ENCODE measurements around the gene MERTK. TPM values are rescaled to one million over a fixed set of nuclear protein-coding genes. Genes with fewer than 3 reads are reported as not detected.

The MERTK gene
- total and polyA plus RNA-seq, 2 of the 13 experiments (the other 11 are each of a cell fraction or from before 2014, with no cell fraction given), result 37.3 to 44.7 TPM

DNA sequence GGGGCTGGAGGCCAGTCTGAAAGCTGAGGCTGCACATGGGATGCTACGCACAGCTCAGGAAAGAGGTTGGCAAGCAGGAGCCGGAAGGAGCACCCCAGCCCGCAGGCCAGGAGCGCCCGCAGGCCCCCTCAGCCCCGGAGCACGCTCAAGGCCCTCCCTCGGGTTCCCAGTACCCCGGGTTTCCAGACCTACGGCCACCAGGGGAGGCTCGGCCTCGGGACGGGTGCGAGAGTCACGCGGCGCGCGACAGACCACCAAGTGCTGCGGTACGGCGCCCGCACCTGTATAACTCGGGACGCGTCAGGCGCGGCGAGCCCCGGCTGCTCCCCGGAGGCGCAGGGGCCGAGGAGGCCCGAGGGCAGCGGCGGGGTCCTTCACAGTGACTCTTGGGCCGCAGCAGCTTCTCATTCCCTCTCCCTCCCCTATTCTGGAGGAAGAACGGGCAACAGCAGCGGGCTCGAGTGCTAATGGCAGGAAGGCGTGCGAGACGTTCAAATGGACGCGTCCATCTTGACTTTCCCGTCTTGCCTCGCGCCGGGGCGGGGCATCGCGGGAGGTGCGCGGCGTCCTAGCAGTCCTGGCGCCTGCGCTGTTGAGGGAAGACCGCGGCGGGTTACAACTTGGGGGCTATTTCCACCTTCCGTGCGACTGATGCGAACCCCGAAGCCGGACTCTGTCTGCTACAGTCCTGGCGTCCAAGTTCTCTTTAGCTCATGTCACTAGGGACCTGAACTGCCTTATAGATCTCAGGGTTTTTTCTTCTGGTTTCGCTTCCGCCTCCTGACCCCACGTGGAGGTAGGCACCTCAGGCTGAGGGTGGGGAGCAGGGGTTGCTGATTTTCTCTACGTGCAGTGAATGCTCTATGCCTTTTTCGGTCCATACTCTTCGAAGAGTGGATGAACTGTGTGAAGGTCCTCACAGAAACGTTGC lies 14.5 kb upstream of the MERTK start, which contains the start of gene ANAPC1 (continued):
- TF ChIP-seq, protein P1, sequence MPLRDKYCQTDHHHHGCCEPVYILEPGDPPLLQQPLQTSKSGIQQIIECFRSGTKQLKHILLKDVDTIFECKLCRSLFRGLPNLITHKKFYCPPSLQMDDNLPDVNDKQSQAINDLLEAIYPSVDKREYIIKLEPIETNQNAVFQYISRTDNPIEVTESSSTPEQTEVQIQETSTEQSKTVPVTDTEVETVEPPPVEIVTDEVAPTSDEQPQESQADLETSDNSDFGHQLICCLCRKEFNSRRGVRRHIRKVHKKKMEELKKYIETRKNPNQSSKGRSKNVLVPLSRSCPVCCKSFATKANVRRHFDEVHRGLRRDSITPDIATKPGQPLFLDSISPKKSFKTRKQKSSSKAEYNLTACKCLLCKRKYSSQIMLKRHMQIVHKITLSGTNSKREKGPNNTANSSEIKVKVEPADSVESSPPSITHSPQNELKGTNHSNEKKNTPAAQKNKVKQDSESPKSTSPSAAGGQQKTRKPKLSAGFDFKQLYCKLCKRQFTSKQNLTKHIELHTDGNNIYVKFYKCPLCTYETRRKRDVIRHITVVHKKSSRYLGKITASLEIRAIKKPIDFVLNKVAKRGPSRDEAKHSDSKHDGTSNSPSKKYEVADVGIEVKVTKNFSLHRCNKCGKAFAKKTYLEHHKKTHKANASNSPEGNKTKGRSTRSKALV (CRISPR knock-in tag; IDR thresholded peaks at IDR 0.05), result peak; percentile 80
- TF ChIP-seq STAT5B (CRISPR knock-in tag; IDR thresholded peaks at IDR 0.05) (no peak), ZMYM2 (CRISPR knock-in tag; IDR thresholded peaks at IDR 0.05) (no peak), ARID2 (CRISPR knock-in tag; IDR thresholded peaks at IDR 0.05; ENCODE audit: borderline replicate concordance) (no peak; the same call in 1 of the 2 replicates), ZSCAN25 (CRISPR knock-in tag; IDR thresholded peaks at IDR 0.05) (peak; percentile 19; the same call in 1 of the 2 replicates), MEIS1 (CRISPR knock-in tag; IDR thresholded peaks at IDR 0.05; ENCODE audit: borderline replicate concordance) (peak; percentile 81; the same call in 1 of the 2 replicates), ZFX (CRISPR knock-in tag; IDR thresholded peaks at IDR 0.05; ENCODE audit: low read depth) (peak; percentile 98), ZNF713 (CRISPR knock-in tag; IDR thresholded peaks at IDR 0.05) (no peak; the same call in 1 of the 2 replicates)
- TF ChIP-seq, protein P2, sequence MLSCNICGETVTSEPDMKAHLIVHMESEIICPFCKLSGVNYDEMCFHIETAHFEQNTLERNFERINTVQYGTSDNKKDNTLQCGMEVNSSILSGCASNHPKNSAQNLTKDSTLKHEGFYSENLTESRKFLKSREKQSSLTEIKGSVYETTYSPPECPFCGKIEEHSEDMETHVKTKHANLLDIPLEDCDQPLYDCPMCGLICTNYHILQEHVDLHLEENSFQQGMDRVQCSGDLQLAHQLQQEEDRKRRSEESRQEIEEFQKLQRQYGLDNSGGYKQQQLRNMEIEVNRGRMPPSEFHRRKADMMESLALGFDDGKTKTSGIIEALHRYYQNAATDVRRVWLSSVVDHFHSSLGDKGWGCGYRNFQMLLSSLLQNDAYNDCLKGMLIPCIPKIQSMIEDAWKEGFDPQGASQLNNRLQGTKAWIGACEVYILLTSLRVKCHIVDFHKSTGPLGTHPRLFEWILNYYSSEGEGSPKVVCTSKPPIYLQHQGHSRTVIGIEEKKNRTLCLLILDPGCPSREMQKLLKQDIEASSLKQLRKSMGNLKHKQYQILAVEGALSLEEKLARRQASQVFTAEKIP (CRISPR knock-in tag; IDR thresholded peaks at IDR 0.05; ENCODE audit: borderline replicate concordance), result no peak
- TF ChIP-seq, protein P3, sequence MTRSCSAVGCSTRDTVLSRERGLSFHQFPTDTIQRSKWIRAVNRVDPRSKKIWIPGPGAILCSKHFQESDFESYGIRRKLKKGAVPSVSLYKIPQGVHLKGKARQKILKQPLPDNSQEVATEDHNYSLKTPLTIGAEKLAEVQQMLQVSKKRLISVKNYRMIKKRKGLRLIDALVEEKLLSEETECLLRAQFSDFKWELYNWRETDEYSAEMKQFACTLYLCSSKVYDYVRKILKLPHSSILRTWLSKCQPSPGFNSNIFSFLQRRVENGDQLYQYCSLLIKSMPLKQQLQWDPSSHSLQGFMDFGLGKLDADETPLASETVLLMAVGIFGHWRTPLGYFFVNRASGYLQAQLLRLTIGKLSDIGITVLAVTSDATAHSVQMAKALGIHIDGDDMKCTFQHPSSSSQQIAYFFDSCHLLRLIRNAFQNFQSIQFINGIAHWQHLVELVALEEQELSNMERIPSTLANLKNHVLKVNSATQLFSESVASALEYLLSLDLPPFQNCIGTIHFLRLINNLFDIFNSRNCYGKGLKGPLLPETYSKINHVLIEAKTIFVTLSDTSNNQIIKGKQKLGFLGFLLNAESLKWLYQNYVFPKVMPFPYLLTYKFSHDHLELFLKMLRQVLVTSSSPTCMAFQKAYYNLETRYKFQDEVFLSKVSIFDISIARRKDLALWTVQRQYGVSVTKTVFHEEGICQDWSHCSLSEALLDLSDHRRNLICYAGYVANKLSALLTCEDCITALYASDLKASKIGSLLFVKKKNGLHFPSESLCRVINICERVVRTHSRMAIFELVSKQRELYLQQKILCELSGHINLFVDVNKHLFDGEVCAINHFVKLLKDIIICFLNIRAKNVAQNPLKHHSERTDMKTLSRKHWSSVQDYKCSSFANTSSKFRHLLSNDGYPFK (CRISPR knock-in tag; IDR thresholded peaks at IDR 0.05; ENCODE audit: borderline replicate concordance), result peak; percentile 96; the same call in 1 of the 2 replicates
- TF ChIP-seq, protein P4, sequence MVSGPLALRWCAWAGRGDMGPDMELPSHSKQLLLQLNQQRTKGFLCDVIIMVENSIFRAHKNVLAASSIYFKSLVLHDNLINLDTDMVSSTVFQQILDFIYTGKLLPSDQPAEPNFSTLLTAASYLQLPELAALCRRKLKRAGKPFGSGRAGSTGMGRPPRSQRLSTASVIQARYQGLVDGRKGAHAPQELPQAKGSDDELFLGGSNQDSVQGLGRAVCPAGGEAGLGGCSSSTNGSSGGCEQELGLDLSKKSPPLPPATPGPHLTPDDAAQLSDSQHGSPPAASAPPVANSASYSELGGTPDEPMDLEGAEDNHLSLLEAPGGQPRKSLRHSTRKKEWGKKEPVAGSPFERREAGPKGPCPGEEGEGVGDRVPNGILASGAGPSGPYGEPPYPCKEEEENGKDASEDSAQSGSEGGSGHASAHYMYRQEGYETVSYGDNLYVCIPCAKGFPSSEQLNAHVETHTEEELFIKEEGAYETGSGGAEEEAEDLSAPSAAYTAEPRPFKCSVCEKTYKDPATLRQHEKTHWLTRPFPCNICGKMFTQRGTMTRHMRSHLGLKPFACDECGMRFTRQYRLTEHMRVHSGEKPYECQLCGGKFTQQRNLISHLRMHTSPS (CRISPR knock-in tag; IDR thresholded peaks at IDR 0.05; ENCODE audit: low read depth), result peak; percentile 71
- TF ChIP-seq, protein P5, sequence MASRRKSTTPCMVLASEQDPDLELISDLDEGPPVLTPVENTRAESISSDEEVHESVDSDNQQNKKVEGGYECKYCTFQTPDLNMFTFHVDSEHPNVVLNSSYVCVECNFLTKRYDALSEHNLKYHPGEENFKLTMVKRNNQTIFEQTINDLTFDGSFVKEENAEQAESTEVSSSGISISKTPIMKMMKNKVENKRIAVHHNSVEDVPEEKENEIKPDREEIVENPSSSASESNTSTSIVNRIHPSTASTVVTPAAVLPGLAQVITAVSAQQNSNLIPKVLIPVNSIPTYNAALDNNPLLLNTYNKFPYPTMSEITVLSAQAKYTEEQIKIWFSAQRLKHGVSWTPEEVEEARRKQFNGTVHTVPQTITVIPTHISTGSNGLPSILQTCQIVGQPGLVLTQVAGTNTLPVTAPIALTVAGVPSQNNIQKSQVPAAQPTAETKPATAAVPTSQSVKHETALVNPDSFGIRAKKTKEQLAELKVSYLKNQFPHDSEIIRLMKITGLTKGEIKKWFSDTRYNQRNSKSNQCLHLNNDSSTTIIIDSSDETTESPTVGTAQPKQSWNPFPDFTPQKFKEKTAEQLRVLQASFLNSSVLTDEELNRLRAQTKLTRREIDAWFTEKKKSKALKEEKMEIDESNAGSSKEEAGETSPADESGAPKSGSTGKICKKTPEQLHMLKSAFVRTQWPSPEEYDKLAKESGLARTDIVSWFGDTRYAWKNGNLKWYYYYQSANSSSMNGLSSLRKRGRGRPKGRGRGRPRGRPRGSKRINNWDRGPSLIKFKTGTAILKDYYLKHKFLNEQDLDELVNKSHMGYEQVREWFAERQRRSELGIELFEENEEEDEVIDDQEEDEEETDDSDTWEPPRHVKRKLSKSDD (CRISPR knock-in tag; IDR thresholded peaks at IDR 0.05; ENCODE audit: low read depth), result peak; percentile 44; the same call in 1 of the 2 replicates
- TF ChIP-seq, protein P6, sequence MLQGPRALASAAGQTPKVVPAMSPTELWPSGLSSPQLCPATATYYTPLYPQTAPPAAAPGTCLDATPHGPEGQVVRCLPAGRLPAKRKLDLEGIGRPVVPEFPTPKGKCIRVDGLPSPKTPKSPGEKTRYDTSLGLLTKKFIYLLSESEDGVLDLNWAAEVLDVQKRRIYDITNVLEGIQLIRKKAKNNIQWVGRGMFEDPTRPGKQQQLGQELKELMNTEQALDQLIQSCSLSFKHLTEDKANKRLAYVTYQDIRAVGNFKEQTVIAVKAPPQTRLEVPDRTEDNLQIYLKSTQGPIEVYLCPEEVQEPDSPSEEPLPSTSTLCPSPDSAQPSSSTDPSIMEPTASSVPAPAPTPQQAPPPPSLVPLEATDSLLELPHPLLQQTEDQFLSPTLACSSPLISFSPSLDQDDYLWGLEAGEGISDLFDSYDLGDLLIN (CRISPR knock-in tag; IDR thresholded peaks at IDR 0.05; ENCODE audit: borderline replicate concordance), result peak; percentile 93; the same call in 1 of the 2 replicates
